Measurements from ENCODE around the gene PACRG.

PACRG gene

DNA sequence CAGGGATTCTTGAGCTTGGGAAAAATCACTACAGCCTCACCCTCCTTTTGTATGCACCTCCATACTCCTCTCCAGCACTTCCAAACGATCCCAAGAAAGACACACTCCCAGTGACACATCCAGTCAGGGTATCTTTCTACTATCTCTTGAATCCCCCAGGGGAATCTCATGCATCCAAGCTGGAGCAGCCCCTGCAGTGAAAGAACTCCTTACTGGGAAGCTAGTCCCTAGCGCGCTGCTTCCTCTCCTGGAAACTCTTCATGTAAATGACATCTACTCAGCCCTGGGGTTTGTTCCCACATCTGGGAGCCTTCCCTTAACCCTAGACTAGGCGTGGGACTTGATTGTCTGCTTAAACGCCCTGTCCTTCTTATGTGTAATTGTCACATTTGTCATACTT is 357.7 kb downstream of the PACRG start:
- DNase-seq (ENCODE audit: low read depth in 2 of 2): no peak

DNA sequence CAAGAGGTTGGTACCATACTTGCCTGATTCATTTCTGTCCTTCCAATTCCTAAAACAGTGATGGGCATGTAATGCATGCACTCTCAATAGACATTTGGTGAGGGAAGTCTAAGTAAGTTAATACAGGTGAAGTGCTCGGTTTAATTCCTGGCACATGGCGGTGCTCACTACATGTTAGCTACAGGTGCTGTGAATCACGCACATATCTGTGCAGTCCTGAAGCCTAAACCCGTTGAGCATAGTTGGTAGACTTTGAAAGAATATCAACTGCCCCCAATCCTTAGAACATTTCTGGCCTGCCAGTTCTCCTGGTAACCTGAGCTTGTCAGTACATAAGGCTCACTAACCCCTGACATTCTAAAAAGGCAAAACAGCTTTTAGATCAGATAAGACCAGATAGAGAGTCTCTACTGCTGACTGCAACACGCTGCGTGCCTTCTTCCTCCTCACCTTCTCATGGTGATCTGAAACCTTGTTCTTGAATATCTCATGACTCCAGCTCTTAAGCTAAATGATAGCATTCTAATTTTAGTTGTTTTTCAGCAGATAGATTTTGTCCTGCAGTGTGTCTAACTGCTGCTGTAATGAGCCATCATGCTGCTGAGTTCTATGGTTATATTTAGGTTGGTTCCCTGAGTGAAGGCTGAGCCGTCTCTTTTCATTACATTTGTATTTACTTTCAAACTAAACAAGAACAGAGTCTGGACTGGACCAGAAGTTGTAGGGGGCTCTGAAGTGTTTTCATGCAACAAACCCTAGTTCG is 358.3 kb downstream of the PACRG start:
- no peak for DNase-seq (ENCODE audit: low read depth in 2 of 2)

GRCh38 chr6:163086624-163086920 is 358.8 kb downstream of the PACRG start:
- DNase-seq (ENCODE audit: low read depth in 2 of 2): no peak

DNA sequence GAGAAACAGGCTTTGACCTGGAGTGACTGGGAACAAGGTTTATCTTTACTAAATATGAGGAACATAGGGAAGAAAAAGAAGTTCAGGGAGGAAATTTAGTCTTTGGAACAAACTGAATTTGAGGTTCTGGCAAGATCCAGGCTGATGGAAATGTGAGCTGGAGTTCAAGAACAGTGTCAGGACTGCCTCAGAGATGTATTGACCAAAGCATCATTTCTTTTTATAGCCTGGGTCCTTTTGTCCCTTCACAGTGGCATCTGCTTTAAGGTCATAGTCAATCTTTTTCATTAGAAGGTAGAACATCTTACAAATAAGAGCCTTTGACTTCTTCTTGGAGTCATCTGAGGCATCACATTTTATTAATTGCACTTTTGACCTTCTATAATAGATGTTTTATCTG is 360.2 kb downstream of the PACRG start:
- no peak for DNase-seq (ENCODE audit: low read depth in 2 of 2)

DNA sequence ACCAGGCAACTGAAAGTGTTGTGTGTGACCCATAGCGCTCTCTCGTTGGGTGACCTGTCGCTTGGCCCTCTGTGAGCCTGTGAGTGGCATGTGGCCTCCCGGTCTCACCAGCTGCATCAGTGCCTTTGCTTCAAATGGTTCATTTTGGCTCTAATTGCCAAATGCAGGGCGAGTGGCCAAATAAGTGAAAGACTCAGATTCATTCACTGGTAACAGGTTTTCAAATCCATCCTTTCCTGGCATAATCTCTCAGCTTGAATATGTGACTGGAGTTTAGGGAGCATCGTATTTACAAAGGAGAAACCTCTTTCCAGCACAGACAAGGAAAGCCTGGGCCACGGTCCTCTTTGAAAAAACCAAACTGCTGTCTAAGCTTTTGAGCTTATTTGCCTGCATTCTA is 365.1 kb downstream of the PACRG start:
- DNase-seq (ENCODE audit: low read depth in 2 of 2): no peak

GRCh38 chr6:163094881-163095280 is 367.1 kb downstream of the PACRG start:
- DNase-seq (ENCODE audit: low read depth in 2 of 2): no peak

GRCh38 chr6:163095401-163095800 is 367.6 kb downstream of the PACRG start:
- no peak for DNase-seq (ENCODE audit: low read depth in 2 of 2)

DNA sequence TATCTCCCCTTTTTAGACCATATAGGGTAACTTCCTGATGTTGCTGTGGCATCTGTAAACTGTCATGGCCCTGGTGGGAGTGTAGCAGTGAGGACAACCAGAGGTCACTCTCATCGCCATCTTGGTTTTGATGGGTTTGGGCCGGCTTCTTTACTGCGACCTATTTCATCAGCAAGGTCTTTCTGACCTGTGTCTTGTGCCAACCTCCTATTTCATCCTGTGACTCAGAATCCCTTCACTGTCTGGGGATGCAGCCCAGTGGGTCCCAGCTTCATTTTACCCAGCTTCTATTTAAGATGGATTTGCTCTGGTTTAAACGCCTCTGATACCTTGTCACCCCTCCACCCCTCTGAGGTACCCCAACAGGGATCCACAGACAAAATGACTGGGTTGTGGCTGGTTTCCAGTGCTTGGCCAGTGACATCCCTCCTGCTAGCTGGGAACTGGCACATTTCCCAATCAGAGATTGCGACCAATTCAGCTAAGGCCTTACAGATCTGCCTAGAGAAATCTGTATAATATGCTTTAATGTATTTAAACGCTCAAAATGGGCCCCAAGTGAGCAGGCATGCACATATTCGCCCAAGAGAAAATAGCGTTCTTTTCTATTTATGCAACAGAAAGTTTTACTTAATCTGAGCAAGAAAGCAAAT is 371.2 kb downstream of the PACRG start:
- DNase-seq (ENCODE audit: low read depth in 2 of 2): no peak

DNA sequence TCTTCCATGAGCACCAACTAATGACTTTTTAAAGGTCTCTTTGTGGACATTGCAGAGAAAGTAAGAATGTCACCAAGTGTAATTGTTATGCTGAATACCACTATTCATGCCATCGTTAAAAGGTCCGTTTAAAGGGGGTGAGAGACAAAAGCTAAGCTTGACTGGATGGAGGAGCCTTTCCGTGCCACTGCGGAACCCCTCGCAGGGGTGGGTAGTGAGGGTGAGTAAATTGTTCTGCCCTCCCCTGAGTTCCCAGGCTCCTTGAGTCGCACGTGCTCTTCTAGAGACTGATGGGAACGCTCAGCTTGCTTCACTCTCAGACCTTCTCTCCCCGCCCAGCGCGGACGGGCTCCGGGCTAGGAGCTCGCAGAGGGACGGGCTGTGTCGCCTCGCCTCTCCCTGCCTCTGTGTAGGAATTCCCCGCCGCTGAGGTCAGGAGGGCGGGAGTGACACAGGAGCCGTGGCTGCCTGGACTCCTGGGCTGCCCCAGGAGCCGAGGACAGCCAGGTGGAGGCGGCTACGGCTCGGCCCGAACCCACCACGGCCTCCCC is 371.9 kb downstream of the PACRG start:
- no peak for DNase-seq (ENCODE audit: low read depth in 2 of 2)

DNA sequence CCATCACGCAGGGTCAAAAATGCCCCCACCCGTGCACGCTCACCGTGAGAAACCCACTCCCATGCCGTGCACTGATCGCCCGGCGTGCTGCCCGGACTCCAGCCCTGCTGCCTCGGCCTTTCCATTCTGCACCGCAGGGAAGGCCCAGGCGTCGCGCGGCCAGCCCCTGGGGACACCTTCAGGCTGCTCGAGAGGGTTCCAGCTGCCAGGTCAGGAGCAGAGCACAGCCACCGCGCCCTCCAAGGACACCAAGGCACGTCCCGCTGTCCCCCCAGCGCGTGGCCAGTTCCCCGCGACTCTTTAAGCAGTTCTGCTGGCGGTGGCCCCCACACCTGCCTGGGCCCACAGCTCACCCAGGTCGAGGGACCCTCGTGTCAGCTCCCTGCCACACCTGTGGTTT is 372.5 kb downstream of the PACRG start:
- DNase-seq (ENCODE audit: low read depth in 2 of 2): no peak

DNA sequence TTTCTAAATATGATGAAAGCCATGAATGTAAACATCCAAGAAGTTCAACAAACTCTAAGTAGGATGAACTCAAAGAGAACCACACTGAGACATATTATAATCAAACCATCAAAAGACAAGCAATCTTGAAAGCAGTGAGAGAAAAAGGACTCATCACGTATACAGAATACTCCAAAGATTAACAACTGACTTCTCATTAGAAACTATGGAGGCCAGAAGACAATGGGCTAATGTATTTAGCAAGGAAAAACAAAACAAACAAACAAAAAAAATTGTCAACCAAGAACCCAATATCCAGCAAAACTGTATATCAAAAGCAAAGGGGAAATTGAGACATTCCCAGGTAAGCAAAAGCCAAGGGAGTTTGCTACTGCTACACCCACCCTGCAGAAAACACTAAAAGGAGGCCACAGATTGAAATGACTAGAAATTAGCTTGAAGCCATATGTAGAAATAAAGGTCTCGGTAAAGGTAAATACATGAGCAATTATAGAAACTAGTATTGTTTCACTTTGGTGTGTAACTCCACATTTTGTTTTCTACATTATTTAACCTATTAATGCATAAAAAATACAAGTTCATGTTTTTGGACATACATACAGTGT is 385.7 kb downstream of the PACRG start:
- DNase-seq (ENCODE audit: low read depth in 2 of 2): no peak

DNA sequence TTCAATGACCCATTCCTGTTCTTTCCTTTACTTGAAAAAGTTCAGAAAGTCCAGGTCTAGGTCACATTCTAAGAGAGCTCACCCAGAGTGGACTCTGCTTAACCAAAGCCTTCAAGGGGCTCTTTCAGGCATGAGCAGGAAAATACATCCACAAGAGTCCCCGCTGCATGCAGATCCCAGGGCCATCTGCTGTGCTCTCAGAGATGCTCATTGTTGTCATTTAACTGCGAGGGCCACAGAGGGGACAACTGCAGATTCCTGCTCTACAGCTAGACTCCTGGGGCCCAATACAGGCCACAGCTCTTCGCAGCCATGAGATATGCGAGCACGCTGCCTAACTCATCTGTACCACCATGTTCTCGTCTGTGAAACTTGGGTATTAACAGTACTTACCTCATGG is 391.2 kb downstream of the PACRG start:
- DNase-seq (ENCODE audit: low read depth in 2 of 2): no peak

DNA sequence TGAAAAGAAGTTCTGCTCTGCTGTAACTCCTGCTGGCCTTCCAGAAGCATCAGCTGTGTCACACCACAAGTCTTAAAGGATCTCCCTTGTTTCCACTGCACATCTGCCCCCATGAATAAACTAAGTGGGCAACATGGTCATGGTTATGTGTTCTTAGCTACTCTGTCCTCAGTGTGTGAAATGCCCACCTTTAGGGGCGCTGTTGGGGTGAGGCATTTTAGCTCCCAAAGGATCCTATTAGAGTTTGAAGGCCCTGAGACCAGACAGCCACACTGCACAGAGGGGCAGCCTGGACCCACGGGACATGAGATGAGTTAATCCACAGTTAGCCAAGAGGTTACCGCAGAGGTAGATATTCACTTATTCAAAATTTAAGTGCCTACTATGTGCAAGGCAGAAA is 392.4 kb downstream of the PACRG start:
- DNase-seq (ENCODE audit: low read depth in 2 of 2): no peak

DNA sequence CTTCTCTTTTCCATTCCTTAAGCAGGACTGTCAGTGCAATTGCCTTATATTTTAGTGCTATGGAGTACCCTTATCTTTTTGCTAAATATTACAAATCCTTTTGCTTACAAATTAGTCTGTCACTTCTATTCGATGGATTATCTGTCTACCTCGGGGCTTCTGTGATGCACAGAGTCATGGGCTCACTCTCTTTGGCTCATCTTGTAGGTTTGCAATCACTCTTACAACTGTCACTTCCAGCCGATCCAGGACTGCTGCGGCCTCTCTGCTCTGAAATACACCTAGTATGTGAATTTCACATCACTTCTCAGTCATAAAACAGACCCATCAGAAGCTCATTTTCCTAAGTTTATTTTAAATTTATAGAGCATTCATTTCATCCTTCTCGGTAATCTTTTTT is 393.5 kb downstream of the PACRG start:
- no peak for DNase-seq (ENCODE audit: low read depth in 2 of 2)

DNA sequence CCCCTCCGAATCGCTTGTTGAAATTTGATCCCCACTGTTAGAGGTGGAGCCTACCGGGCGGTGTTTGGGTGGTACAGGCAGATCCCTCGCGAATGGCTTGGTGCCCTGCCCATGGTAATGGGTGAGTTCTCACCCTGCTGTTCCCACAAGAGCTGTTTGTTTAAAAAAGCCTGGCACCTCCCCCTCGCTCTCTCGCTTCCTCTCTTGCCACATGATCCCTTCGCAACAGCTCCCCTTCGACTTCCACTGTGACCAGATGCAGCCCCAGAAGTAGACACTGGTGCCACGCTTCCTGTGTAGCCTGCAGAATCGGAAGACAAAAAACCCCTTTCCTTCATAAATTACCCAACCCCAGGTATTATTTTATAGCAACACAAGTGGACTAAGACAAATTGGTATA is 394.6 kb downstream of the PACRG start:
- no peak for DNase-seq (ENCODE audit: low read depth in 2 of 2)

DNA sequence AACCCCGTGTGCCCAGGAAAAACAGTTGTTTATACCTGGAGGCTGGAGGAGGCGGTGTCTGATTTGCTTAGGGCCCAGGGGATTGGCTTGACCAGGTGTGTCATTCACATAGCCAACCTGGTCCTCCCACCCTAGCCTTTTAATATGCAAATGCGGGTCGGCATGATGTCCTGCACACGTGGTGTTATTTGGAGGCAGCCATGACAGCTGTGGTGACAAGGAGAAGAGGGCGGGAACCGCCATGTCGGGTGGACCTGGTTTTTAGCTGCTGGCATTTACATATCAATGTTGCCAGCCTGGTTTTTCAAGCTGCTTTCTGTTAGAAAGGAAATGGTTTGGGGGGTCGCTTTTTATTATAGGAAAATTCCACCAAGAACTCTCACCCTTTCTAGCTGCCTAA is 395.3 kb downstream of the PACRG start:
- no peak for DNase-seq (ENCODE audit: low read depth in 2 of 2)

DNA sequence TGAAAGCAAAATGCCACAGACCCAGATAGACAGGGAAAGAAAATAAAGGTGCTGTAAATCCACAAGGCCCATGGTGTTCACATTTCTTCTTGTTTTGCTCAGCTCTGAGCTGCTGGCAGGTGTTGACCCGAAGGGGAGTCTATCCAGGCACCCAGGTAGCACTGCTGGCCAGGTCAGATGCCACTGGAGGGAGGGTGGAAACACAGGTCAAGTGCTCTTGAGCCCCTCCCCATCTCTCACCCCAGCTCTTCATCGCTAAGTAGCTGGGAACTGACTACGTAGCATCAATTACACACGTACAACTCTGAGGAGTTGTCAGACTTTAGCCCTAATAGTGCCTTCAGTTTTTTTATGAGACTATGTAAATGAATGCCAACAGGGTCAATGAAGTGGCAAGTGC is 399.0 kb downstream of the PACRG start:
- no peak for DNase-seq (ENCODE audit: low read depth in 2 of 2)

GRCh38 chr6:163127587-163127986 is 399.8 kb downstream of the PACRG start:
- no peak for DNase-seq (ENCODE audit: low read depth in 2 of 2)

DNA sequence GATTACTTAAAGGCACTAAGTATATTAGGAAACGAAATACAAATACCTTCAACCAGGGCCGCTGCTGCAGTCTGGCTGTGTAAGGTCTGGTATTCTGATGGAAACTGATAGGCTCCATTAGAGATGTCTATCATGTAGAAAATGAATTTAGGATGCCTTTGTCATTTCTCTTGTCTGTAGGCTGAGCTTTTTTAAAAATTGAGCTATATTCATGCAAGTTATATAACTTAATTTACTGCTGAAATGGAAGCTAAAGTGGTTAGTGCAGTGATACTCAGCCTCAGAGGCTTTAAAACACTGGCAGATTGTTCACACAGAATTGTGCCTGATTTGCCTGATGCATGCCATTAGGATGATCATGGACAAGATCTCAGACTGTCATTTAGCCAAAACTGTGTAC is 400.6 kb downstream of the PACRG start:
- no peak for DNase-seq (ENCODE audit: low read depth in 2 of 2)

- DNase-seq (ENCODE audit: low read depth in 2 of 2): no peak
Measured at GRCh38 chr6:163132050-163132750, 404.4 kb downstream of the PACRG start.

DNA sequence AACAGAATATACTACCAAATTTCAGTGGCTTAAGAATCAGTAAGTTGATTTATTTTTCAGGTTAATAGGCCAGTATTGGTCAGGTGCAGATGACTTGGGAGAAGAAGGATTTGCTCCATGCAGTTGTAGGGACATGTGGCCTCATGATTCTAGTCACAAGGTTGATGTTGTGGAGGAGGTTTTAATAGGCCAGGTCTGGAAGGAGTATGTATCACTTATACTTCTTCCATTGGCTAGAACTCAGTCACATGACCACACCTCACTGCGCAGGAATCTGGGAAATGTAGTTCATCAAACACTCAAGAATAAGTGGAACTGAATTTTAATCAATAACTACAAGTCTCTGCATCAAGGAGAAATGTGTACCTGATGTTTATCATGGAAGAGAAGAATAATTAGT is 405.2 kb downstream of the PACRG start:
- DNase-seq (ENCODE audit: low read depth in 2 of 2): no peak

GRCh38 chr6:163133691-163134090 is 405.9 kb downstream of the PACRG start:
- no peak for DNase-seq (ENCODE audit: low read depth in 2 of 2)
